ENCODE data around the gene GLT6D1.

The GLT6D1 gene

GRCh38 chr9:135582966-135583687 lies 56.2 kb downstream of the GLT6D1 start:
- no peak for DNase-seq

GRCh38 chr9:135582541-135582940 lies 56.8 kb downstream of the GLT6D1 start:
- DNase-seq = no peak

- no peak for DNase-seq
Observed at GRCh38 chr9:135581636-135582426, 57.5 kb downstream of the GLT6D1 start.

GRCh38 chr9:135580664-135581380 lies 58.5 kb downstream of the GLT6D1 start:
- DNase-seq = no peak

- no peak for DNase-seq
Observed at GRCh38 chr9:135579889-135580660, 59.3 kb downstream of the GLT6D1 start.

- DNase-seq = no peak
Observed at GRCh38 chr9:135579356-135579755, 60.0 kb downstream of the GLT6D1 start.

- no peak for DNase-seq
Observed at GRCh38 chr9:135577256-135577655, 62.1 kb downstream of the GLT6D1 start.

GRCh38 chr9:135575995-135576631 lies 63.2 kb downstream of the GLT6D1 start:
- DNase-seq = no peak

- DNase-seq = no peak
Observed at GRCh38 chr9:135574943-135575342, 64.4 kb downstream of the GLT6D1 start.

GRCh38 chr9:135574331-135574730 lies 65.0 kb downstream of the GLT6D1 start:
- DNase-seq = no peak

Data from GDM1 (cell line).